BJ (cell line): ENCODE data around the gene MEGF8. TPM values are rescaled to one million over a fixed set of nuclear protein-coding genes. Genes with fewer than 3 reads are reported as not detected.

Experiments used
- CTCF ChIA-PET: fragments of 350-600 bp; formaldehyde crosslinking; extraction: SDS; loops from one replicate; lab custom pipeline; 2021; ENCODE audit warnings: antibody characterized with exemption, inconsistent platforms; lab: Yijun Ruan, JAX
- POLR2A ChIA-PET: fragments of 300-600 bp; sonication (Branson Sonifier 250); formaldehyde crosslinking; extraction: SDS; loops from one replicate; lab custom pipeline; 2021; ENCODE audit warnings: antibody characterized with exemption; lab: Charles Lee
- DNase-seq: peaks from one replicate; pipeline ENCODE4 v3.0.0-alpha.2; 2011; ENCODE audit warnings: low read depth
- H3K27me3 ChIP-seq: 2 replicates; pipeline ENCODE4 v1.6.0; 2011; ENCODE audit warnings: low read length; ENCODE audit not compliant: control insufficient read depth, insufficient read depth
- H3K36me3 ChIP-seq: 2 replicates; pipeline ENCODE4 v1.5.1; 2011; ENCODE audit warnings: low read length; ENCODE audit not compliant: control insufficient read depth, insufficient read depth
- H3K4me3 ChIP-seq: 2 replicates; pipeline ENCODE4 v1.5.1; 2011; ENCODE audit warnings: low read depth, mild to moderate bottlenecking, control low read depth, low read length
- polyA plus RNA-seq: library from polyadenylated mRNA; depleted of rRNA; stranded (reverse); fragments of >200 nt; gene quantifications from 2 replicates; pipeline ENCODE4 v1.2.3, GENCODE V29; 2011
- TF ChIP-seq, protein P1 (sequence below): IDR thresholded peaks from 2 replicates; pipeline ENCODE4 v1.5.1; 2011; ENCODE audit warnings: low read depth, mild to moderate bottlenecking, control low read depth, inconsistent platforms, low read length, moderate library complexity; ENCODE audit not compliant: insufficient read depth

The MEGF8 gene
- polyA plus RNA-seq, 1 experiment = 9.6 TPM

DNA sequence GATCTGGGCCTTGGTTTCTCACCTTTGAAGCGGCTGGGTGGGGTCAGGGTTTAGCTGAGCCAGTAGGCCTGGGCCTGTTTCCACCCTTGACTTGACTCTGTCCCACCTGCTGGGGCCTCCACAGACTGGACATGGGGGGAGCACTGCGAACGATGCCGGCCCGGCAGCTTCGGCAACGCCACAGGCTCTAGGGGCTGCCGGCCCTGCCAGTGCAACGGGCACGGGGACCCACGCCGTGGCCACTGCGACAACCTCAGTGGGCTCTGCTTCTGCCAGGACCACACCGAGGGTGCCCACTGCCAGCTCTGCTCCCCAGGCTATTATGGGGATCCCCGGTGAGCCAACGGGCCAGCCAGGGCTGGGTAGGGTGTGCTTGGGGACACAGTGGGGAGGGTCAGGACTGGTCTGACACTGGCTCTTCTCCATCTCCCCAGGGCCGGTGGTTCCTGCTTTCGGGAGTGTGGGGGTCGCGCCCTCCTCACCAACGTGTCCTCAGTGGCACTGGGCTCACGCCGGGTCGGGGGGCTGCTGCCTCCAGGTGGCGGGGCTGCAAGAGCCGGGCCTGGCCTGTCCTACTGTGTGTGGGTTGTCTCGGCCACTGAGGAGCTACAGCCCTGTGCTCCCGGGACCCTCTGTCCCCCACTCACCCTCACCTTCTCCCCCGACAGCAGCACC lies 28.0 kb downstream of the MEGF8 start:
- ChIA-PET POLR2A (no interaction called here), CTCF (no interaction called here)
- Histone ChIP-seq H3K27me3 (no peaks in the 10 kb centered on the region), H3K36me3 (peaks cover 13% of the 10 kb centered on the region), H3K4me3 (no peak overlapping the region)
- DNase-seq = no peak
- TF ChIP-seq, protein P1, sequence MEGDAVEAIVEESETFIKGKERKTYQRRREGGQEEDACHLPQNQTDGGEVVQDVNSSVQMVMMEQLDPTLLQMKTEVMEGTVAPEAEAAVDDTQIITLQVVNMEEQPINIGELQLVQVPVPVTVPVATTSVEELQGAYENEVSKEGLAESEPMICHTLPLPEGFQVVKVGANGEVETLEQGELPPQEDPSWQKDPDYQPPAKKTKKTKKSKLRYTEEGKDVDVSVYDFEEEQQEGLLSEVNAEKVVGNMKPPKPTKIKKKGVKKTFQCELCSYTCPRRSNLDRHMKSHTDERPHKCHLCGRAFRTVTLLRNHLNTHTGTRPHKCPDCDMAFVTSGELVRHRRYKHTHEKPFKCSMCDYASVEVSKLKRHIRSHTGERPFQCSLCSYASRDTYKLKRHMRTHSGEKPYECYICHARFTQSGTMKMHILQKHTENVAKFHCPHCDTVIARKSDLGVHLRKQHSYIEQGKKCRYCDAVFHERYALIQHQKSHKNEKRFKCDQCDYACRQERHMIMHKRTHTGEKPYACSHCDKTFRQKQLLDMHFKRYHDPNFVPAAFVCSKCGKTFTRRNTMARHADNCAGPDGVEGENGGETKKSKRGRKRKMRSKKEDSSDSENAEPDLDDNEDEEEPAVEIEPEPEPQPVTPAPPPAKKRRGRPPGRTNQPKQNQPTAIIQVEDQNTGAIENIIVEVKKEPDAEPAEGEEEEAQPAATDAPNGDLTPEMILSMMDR = no peak

DNA sequence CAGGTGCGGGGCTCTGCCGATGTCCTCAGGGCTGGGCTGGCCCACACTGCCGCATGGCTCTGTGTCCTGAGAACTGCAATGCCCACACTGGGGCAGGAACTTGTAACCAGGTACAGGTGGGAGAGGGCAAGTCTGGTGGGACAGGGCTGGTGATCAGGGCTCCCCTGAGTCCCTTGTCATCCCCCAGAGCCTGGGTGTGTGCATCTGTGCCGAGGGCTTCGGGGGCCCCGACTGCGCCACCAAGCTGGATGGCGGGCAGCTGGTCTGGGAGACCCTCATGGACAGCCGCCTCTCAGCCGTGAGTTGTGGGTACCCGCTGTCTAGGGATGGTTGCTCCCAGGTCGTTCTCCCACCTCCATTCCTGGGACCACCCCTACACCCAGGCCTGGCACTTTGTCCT lies 30.5 kb downstream of the MEGF8 start:
- Histone ChIP-seq H3K36me3 (peaks cover 11% of the 10 kb centered on the region), H3K27me3 (no peaks in the 10 kb centered on the region), H3K4me3 (no peak overlapping the region)
- DNase-seq = no peak
- POLR2A ChIA-PET = no interaction called here
- CTCF ChIA-PET = interaction anchor here (1.0 kb wide), 1 partner anchor 9 kb away, joined by 4 read pairs; no protein-coding TSS in a partner anchor
- TF ChIP-seq, protein P1 = no peak

DNA sequence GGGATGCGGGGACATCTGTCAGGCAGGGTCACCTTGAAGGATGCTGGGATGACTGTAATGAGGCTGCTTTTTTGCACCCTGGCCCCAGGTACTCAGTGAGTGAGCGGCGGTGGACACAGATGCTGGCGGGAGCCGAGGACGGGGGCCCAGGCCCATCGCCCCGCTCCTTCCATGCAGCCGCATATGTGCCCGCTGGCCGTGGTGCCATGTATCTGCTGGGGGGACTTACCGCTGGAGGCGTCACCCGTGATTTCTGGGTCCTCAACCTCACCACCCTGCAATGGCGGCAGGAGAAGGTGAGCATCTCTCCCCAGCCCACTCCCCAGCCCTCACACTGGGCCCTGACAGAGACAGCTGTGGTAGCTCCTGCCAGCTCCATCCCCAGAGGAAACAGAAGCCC lies 31.3 kb downstream of the MEGF8 start:
- ChIA-PET CTCF (interaction anchor here (0.6 kb wide), 1 partner anchor 82 kb away, joined by 3 read pairs; no protein-coding TSS in a partner anchor), POLR2A (no interaction called here)
- Histone ChIP-seq H3K27me3 (no peaks in the 10 kb centered on the region), H3K4me3 (no peak overlapping the region), H3K36me3 (peaks cover 11% of the 10 kb centered on the region)
- TF ChIP-seq, protein P1 = no peak
- no peak for DNase-seq

DNA sequence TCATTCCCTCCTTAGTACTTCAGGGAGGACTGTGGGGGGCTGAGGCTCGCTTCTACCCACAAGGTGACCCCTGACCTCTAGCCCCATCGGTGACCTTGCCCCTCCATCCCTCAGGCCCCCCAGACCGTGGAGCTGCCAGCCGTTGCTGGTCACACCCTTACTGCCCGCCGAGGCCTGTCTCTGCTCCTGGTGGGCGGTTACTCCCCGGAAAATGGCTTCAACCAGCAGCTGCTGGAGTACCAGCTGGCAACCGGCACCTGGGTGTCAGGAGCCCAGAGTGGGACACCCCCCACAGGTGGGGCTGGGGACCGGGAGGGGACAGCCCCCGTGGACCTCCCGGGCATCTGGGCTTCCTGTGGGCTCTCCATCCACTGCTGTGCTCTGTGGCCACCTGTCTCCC lies 31.9 kb downstream of the MEGF8 start:
- CTCF ChIA-PET = interaction anchor here (0.6 kb wide), 1 partner anchor 81 kb away, joined by 3 read pairs; no protein-coding TSS in a partner anchor

More for the DNA sequence above, 31.9 kb downstream of the MEGF8 start:
- Histone ChIP-seq H3K27me3 (no peaks in the 10 kb centered on the region), H3K4me3 (no peak overlapping the region), H3K36me3 (peaks cover 14% of the 10 kb centered on the region)
- POLR2A ChIA-PET = no interaction called here
- no peak for DNase-seq
- TF ChIP-seq, protein P1 = no peak
